NCI-H2081 (cell line): ENCODE results near the gene FBF1.

ENCODE experiments used
- DNase-seq, 2 experiments: peaks; one replicate each; lab custom pipeline; 2025; lab: John Stamatoyannopoulos, UW

FBF1 gene

GRCh38 chr17:75950421-75950820 lies 9.6 kb upstream of the FBF1 start:
- DNase-seq = no peak

GRCh38 chr17:75945211-75945610 lies 4.4 kb upstream of the FBF1 start:
- no peak for DNase-seq

GRCh38 chr17:75943491-75943890 lies 2.6 kb upstream of the FBF1 start:
- DNase-seq = no peak

- DNase-seq = no peak
These were observed 1.6 kb upstream of the FBF1 start for GRCh38 chr17:75942473-75942872.

- DNase-seq = no peak
These were observed 589 bp upstream of the FBF1 start for GRCh38 chr17:75941442-75941819.

GRCh38 chr17:75937652-75938051 lies 3.2 kb downstream of the FBF1 start:
- no peak for DNase-seq

GRCh38 chr17:75933808-75934207 lies 7.0 kb downstream of the FBF1 start:
- DNase-seq = no peak

GRCh38 chr17:75932852-75933251 lies 8.0 kb downstream of the FBF1 start:
- no peak for DNase-seq

- DNase-seq = no peak
These were observed 9.8 kb downstream of the FBF1 start for GRCh38 chr17:75931062-75931461.

GRCh38 chr17:75927286-75927922 lies 13.4 kb downstream of the FBF1 start:
- DNase-seq = peak; percentile 31 to 48

- DNase-seq = no peak
These were observed 14.4 kb downstream of the FBF1 start for GRCh38 chr17:75926456-75926855.

GRCh38 chr17:75925912-75926311 lies 14.9 kb downstream of the FBF1 start:
- no peak for DNase-seq

GRCh38 chr17:75925103-75925502 lies 15.7 kb downstream of the FBF1 start:
- no peak for DNase-seq

- no peak for DNase-seq
These were observed 17.6 kb downstream of the FBF1 start for GRCh38 chr17:75922963-75923874.

GRCh38 chr17:75922173-75922961 lies 18.5 kb downstream of the FBF1 start:
- no peak for DNase-seq

- DNase-seq = no peak
These were observed 19.2 kb downstream of the FBF1 start for GRCh38 chr17:75921596-75921995.

- peak; percentile 89 to 94 for DNase-seq
These were observed 20.7 kb downstream of the FBF1 start for GRCh38 chr17:75920045-75920560.

GRCh38 chr17:75919611-75920010 lies 21.2 kb downstream of the FBF1 start:
- DNase-seq = peak; percentile 65 to 82

- no peak for DNase-seq
These were observed 22.9 kb downstream of the FBF1 start for GRCh38 chr17:75917917-75918445.

GRCh38 chr17:75917141-75917916 lies 23.5 kb downstream of the FBF1 start:
- DNase-seq = no peak

- no peak for DNase-seq
These were observed 25.6 kb downstream of the FBF1 start for GRCh38 chr17:75915268-75915667.
